Prostate gland (tissue), 2 donors: ENCODE results near the gene TMEM82.

ENCODE experiments used
- CTCF ChIP-seq, 4 experiments: fragments of 200-600 bp in 2 of 4; fragments of 450-650 bp in 2 of 4; sonication (generic) in 2 of 4; IDR thresholded peaks; 1 replicate in 3 of 4; 2 replicates in 1 of 4; pipeline ENCODE4 v1.5.1; 2016 to 2019; ENCODE audit warnings: antibody characterized with exemption in 4 of 4, mild to moderate bottlenecking in 2 of 4, moderate library complexity in 2 of 4
- POLR2A ChIP-seq: fragments of 450-650 bp; IDR thresholded peaks from one replicate; pipeline ENCODE4 v1.6.1; 2016; ENCODE audit warnings: antibody characterized with exemption, mild to moderate bottlenecking
- POLR2AphosphoS5 ChIP-seq: sonication (generic); formaldehyde crosslinking; IDR thresholded peaks from one replicate; pipeline ENCODE4 v1.6.1; 2017; ENCODE audit warnings: antibody characterized with exemption

DNA sequence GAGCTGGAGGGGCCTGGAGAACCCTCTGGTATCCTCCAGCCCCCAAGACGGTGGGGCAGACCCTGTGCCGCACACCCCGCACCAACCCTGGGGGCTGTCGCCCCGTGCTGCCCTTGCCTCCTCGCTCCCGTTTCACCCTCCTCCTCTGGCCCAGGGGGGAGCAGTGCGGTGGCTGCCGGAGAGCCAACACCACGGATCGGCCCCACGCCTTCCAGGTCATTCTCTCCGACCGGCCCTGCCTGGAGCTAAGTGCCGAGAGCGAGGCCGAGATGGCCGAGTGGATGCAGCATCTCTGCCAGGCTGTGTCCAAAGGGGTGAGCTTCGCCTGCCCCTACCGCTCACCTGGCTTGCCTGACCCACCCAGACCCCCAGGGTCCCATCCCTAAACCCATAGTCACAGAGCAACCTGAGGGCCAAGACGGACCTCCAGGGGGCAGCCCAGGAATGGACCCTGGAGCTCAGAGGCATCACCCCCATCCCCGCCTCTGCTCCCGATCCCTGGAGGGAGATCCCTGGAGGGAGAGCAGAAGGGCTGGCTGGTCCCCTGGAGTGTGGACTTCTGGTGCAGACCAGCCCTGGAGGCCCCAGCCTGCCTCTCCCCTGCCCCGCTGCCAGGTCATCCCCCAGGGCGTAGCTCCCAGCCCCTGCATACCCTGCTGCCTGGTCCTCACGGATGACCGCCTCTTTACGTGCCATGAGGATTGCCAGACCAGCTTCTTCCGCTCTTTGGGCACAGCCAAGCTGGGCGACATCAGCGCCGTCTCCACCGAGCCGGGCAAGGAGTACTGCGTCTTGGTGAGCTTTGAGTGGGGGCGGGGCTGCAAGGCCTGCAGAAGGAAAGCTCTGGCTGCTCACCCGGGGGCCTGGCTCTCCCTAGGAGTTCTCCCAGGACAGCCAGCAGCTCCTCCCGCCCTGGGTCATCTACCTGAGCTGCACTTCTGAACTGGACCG, 10.3 kb upstream of the TMEM82 start:
- TF ChIP-seq POLR2A (no peak), CTCF (IDR thresholded peaks at IDR 0.05) (no peak), POLR2AphosphoS5 (no peak)
